HG02973 (cell line): ENCODE data around the gene GALNTL6.

Source experiments
- ATAC-seq: cut with Tn5 transposase; IDR thresholded peaks from one replicate; pipeline ENCODE4 v1.9.1; 2021; ENCODE audit warnings: moderate library complexity; ENCODE audit not compliant: unreplicated experiment

The GALNTL6 gene

GRCh38 chr4:172173206-172173605, 360.0 kb downstream of the GALNTL6 start:
- no peak for ATAC-seq

GRCh38 chr4:172177382-172177781, 364.2 kb downstream of the GALNTL6 start:
- ATAC-seq, result no peak

DNA sequence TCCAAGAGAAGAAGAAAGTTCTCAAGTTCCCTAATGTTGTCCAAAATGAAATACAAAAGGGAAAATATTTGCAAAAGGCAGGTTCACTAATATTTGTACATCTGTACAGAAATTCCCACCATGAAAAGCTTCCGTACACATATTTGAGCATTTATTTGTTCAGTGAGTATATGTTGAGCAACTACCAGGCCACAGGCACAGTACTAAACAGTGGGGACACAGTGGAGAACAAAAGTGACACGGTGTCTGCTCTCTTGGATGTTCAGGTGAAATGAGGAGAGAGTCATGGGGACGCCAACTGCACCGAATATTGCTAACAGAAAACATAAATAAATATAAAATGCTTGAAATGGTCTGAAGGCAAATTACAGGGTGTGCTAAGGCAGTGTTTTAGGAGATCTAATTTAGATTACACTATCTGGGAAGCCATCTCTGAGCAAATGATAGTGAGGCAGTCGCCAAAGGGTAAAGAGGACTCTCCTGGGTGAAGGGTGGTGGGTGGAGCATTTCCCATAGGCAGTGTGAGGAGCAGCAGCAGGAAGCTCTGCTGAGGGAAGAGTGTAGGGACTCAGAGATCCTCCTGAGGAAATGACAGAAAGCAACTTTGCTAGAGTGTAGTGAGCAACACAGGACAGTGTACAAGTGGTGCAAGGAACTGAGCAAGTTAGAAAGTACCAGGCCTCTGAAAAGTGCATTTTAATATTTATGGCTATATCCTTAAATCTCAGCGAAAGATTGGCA, 375.2 kb downstream of the GALNTL6 start:
- no peak for ATAC-seq

- peak; percentile 70 for ATAC-seq
These were observed 389.4 kb downstream of the GALNTL6 start for GRCh38 chr4:172202480-172203076.

DNA sequence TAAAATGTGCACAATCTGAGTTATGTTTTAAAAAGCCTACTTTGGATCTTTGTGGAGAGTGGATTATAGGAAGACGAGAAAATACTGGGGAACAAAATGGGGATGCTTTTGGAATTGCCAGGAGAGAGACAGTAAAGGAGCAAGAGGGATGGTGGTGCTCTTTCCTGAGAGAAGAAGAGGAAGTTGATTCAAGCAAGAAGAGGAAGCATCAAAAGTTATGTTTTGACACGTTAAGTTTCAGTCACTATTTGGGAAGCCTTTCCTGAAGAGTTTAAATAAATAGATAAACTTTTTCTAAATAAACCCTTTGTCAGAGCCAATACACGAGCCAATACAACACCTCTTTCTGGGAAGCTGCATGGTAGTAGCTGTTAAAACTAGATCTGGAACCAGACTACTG, 394.1 kb downstream of the GALNTL6 start:
- ATAC-seq, result no peak

DNA sequence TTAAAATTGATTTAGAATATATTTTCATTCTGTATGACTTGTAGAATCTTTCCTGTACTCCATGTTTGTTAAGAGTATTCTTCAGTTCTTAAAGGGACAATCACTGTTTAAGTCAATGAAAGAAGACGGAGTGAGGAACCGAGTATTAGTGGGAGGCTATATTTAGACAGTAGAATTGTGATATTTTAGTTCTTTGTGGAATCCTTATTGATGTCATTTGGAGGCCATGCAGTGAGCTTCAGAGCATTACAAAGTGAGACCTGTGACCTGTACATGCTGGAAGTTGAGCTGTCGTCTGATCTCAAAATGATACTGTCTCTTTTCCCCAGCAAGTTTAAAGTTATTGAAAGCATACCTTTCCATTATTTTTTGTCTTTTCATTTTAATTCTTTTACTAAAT, 394.7 kb downstream of the GALNTL6 start:
- no peak for ATAC-seq

DNA sequence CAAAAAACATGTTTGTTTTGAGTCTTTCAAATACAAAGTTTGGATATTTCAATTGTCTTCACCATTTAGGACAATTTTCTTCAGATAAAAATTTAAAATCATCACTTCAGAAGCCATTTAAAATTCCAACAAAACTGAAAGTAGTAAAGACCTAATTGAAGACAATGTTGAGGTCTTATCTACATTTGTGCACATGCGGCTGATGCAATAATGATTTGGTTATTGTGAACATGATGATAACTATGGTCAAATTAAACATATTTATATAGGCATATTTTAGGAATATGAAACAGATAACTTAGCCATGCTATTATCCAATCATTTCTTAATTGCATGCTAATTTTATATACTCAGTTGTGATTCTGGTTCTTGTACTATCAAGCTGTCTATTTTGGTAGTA, 407.5 kb downstream of the GALNTL6 start:
- no peak for ATAC-seq

GRCh38 chr4:172225457-172225856, 412.3 kb downstream of the GALNTL6 start:
- ATAC-seq, result no peak

GRCh38 chr4:172232966-172233365, 419.8 kb downstream of the GALNTL6 start:
- no peak for ATAC-seq

- ATAC-seq, result no peak
These were observed 430.3 kb downstream of the GALNTL6 start for GRCh38 chr4:172243551-172243950.

- ATAC-seq, result no peak
These were observed 432.3 kb downstream of the GALNTL6 start for GRCh38 chr4:172245516-172245915.

DNA sequence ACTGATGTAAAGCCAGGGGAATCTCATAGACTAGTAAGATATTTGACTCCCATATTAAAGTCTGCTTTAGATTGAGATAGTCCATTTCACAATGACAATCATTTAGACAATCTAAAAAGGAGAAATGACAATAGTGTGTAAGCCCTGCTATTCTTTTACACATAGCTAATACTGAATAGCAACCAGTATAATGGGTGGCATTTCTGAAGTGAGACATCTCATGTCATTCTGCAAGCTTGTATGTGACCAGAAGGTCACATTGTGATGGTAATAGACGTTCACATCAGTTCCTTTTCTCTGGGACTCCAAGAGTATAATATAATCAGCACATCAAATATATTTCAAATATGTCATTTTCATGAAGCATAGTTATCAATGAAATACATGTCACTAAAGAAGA, 440.2 kb downstream of the GALNTL6 start:
- ATAC-seq, result no peak

- no peak for ATAC-seq
These were observed 443.6 kb downstream of the GALNTL6 start for GRCh38 chr4:172256820-172257219.

GRCh38 chr4:172270397-172270796, 457.2 kb downstream of the GALNTL6 start:
- ATAC-seq, result no peak

- ATAC-seq, result no peak
These were observed 473.9 kb downstream of the GALNTL6 start for GRCh38 chr4:172287117-172287516.

GRCh38 chr4:172305698-172306097, 492.5 kb downstream of the GALNTL6 start:
- no peak for ATAC-seq

- ATAC-seq, result no peak
These were observed 494.9 kb downstream of the GALNTL6 start for GRCh38 chr4:172308078-172308477.

DNA sequence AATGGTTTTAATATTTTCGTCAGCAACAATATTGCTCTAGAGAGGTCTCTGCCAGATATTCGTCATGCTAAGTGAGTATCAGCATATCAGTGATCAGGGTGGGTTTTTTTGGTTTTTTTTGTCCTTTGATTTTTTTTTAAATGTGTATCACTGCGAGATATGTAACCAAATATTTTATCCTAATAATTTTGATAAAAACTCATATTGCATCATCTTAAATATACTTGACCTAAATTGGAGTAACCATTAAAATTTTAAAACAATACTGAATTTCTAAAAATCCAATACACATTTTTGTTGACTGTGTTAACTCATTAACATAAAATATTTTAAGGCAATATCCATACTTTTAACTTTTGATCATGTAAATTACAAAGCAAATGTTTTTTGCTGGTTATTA, 498.5 kb downstream of the GALNTL6 start:
- ATAC-seq, result no peak

DNA sequence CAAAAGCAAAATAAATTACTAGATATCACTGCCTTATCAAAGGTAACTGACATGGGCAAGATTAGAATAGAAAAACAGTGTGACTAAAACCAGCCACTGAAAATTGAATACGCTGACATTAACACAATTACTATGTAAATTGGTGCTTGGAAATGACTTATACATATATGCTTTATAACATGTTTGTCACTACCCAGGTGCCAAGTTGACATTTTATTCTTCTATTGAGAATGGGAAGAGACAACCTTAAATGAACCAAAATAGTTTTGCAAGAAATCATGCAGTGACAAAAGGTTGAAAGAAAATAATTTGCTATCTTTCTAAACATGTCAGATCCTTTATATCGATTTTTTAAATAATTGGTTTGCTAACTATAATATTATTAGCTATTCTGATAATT, 510.1 kb downstream of the GALNTL6 start:
- ATAC-seq, result no peak

- no peak for ATAC-seq
These were observed 531.2 kb downstream of the GALNTL6 start for GRCh38 chr4:172344308-172344938.

- no peak for ATAC-seq
These were observed 535.2 kb downstream of the GALNTL6 start for GRCh38 chr4:172348426-172348825.

GRCh38 chr4:172352356-172352755, 539.2 kb downstream of the GALNTL6 start:
- ATAC-seq, result no peak
